ENCODE measurements around the gene NFATC2IP. TPM values are rescaled to one million over a fixed set of nuclear protein-coding genes. Genes with fewer than 3 reads are reported as not detected.

The NFATC2IP gene
- total and polyA plus RNA-seq, 2 of the 13 experiments (the other 11 are each of a cell fraction or from before 2014, with no cell fraction given): 32.1 to 48.5 TPM

- TF ChIP-seq CENPBD1 (CRISPR knock-in tag; IDR thresholded peaks at IDR 0.05; ENCODE audit: borderline replicate concordance, low read depth): no peak
- no peak; the same call in 1 of the 2 replicates for TF ChIP-seq ZNF562 (CRISPR knock-in tag; IDR thresholded peaks at IDR 0.05; ENCODE audit: borderline replicate concordance)
- TF ChIP-seq RBM39 (IDR thresholded peaks at IDR 0.05; ENCODE audit: low read depth, low read length, poor library complexity, severe bottlenecking): no peak
- no peak for TF ChIP-seq BCLAF1 (IDR thresholded peaks at IDR 0.05)
- no peak for TF ChIP-seq ZFP62 (CRISPR knock-in tag; IDR thresholded peaks at IDR 0.05)
- TF ChIP-seq ZNF703 (CRISPR knock-in tag; IDR thresholded peaks at IDR 0.05; ENCODE audit: borderline replicate concordance): no peak
- no peak for TF ChIP-seq REXO4 (CRISPR knock-in tag; IDR thresholded peaks at IDR 0.05; ENCODE audit: borderline replicate concordance)
- TF ChIP-seq ZNF101 (CRISPR knock-in tag; IDR thresholded peaks at IDR 0.05; ENCODE audit: borderline replicate concordance, low read depth): no peak
- 0 out of 2 replicates have a peak, but pooled peaks have one; percentile 23 for TF ChIP-seq KDM5B (CRISPR knock-in tag; IDR thresholded peaks at IDR 0.05; ENCODE audit: borderline replicate concordance)
- TF ChIP-seq ZNF446 (CRISPR knock-in tag; IDR thresholded peaks at IDR 0.05): no peak
- peak; percentile 16; the same call in 1 of the 2 replicates for TF ChIP-seq ZNF746 (CRISPR knock-in tag; IDR thresholded peaks at IDR 0.05)
- no peak for TF ChIP-seq ATF7 (IDR thresholded peaks at IDR 0.05)
- peak; percentile 75; the same call in 1 of the 2 replicates for TF ChIP-seq ATF7 (CRISPR knock-in tag; IDR thresholded peaks at IDR 0.05)
- TF ChIP-seq RNF2 (conservative IDR thresholded peaks at IDR 0.05; ENCODE audit: low read depth): no peak
- no peak; the same call in 1 of the 2 replicates for TF ChIP-seq HES4 (CRISPR knock-in tag; IDR thresholded peaks at IDR 0.05; ENCODE audit: borderline replicate concordance)
- TF ChIP-seq SPEN (CRISPR knock-in tag; IDR thresholded peaks at IDR 0.05; ENCODE audit: low read depth): no peak; the same call in 1 of the 2 replicates
- no peak for TF ChIP-seq NR2F1 (CRISPR knock-in tag; IDR thresholded peaks at IDR 0.05)
- peak; percentile 83; the same call in 2 of the 3 replicates for TF ChIP-seq MXI1 (IDR thresholded peaks at IDR 0.05; ENCODE audit: borderline replicate concordance, low read depth, low read length)
- no peak for TF ChIP-seq CAMTA2 (CRISPR knock-in tag; IDR thresholded peaks at IDR 0.05; ENCODE audit: borderline replicate concordance)
- TF ChIP-seq SRSF9 (IDR thresholded peaks at IDR 0.05; ENCODE audit: borderline replicate concordance, insufficient read depth, low read depth, low read length, poor library complexity, severe bottlenecking): no peak
- TF ChIP-seq ELF3 (CRISPR knock-in tag; IDR thresholded peaks at IDR 0.05): peak; percentile 61
- no peak; the same call in 1 of the 2 replicates for TF ChIP-seq ZBTB7B (CRISPR knock-in tag; IDR thresholded peaks at IDR 0.05)
- TF ChIP-seq BRCA1 (CRISPR knock-in tag; IDR thresholded peaks at IDR 0.05): no peak; the same call in 1 of the 2 replicates
- no peak for TF ChIP-seq NCOA1 (CRISPR knock-in tag; IDR thresholded peaks at IDR 0.05)
- no peak for TF ChIP-seq SOX5 (CRISPR knock-in tag; IDR thresholded peaks at IDR 0.05; ENCODE audit: borderline replicate concordance)
- no peak for TF ChIP-seq DDIT3 (CRISPR knock-in tag; IDR thresholded peaks at IDR 0.05)
These were observed 14.6 kb upstream of the NFATC2IP start (continued) for GRCh38 chr16:28935924-28936783.

Measured in HepG2 (cell line).